Measurements from ENCODE around the gene SPDYE4. TPM values are rescaled to one million over a fixed set of nuclear protein-coding genes. Genes with fewer than 3 reads are reported as not detected.

SPDYE4 gene
- total RNA-seq, 2 experiments from 2014 or later, result not detected

DNA sequence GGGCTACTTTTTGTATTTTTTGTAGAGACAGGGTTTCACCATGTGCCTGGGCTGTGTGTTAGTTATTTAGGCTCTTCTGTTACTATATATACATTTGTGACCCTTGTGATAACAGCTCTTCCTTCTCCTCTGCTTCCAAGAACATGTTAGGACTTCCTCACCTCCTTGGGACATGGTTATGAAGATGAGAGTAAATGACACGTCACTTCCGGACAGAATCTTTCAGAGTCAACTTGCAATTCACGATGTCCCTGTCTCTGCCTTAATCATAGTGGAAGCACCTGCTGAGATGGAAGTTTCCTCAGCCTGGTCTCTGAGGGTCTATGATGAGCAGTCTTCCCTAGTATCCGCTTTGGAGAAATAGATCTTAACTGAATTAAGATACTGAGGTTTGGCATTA, 56.6 kb downstream of the SPDYE4 start:
- Mint-ChIP-seq H3K9me3 (no peaks in the 10 kb centered on the region), H3K36me3 (ENCODE audit: low read depth) (no peaks in the 10 kb centered on the region), H3K27me3 (peaks cover 31% of the 10 kb centered on the region), H3K4me3 (no peak overlapping the region), H3K4me1 (ENCODE audit: low read depth) (no peaks in the 10 kb centered on the region), H3K27ac (no peak overlapping the region)
- Histone ChIP-seq H3K9me3 (ENCODE audit: control insufficient read depth in 1 of 2, insufficient read depth in 1 of 2, low read length in 2 of 2) (peaks cover 0 to 4% of the 10 kb centered on the region in 2 experiments), H3K36me3 (ENCODE audit: insufficient read depth, low read length) (no peaks in the 10 kb centered on the region), H3K4me3 (ENCODE audit: low read length) (no peak overlapping the region), H3K4me1 (ENCODE audit: insufficient read depth, low read length) (peaks cover 3% of the 10 kb centered on the region), H3K27ac (ENCODE audit: low read depth in 1 of 2, low read length in 2 of 2) (no peak overlapping the region), H3K27me3 (ENCODE audit: control insufficient read depth in 1 of 2, insufficient read depth in 2 of 2, low read length in 2 of 2) (peaks cover 2 to 12% of the 10 kb centered on the region in 2 experiments)
- POLR2A ChIA-PET, result no interaction called here
- DNase-seq, result no peak
- TF ChIP-seq, protein P1, sequence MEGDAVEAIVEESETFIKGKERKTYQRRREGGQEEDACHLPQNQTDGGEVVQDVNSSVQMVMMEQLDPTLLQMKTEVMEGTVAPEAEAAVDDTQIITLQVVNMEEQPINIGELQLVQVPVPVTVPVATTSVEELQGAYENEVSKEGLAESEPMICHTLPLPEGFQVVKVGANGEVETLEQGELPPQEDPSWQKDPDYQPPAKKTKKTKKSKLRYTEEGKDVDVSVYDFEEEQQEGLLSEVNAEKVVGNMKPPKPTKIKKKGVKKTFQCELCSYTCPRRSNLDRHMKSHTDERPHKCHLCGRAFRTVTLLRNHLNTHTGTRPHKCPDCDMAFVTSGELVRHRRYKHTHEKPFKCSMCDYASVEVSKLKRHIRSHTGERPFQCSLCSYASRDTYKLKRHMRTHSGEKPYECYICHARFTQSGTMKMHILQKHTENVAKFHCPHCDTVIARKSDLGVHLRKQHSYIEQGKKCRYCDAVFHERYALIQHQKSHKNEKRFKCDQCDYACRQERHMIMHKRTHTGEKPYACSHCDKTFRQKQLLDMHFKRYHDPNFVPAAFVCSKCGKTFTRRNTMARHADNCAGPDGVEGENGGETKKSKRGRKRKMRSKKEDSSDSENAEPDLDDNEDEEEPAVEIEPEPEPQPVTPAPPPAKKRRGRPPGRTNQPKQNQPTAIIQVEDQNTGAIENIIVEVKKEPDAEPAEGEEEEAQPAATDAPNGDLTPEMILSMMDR (IDR thresholded peaks at IDR 0.05), result no peak
- ATAC-seq (ENCODE audit: poor library complexity), result no peak
- CTCF ChIA-PET, result no interaction called here
- intact Hi-C loops (cut with DNase I, micrococcal nuclease), result no loop called here

DNA sequence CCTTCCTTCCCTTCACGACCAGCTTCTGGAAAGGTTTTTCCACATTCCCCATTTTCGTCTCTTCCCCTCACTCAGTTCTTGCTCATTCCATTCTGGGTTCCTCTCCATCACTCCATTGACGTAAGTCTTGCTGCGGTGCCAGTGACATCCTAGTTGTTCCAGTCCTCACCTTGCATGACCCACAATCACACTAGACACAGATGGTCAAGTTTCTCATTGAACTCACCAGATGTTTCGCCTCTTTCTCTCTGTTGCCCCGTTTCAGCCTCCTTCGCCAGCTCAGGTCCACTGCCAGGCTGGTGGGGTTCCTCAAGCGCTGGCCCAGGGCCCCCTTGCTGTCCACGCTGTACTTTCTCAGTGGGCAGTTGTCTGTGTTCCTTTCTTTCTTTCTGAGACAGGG, 57.1 kb downstream of the SPDYE4 start:
- Histone ChIP-seq H3K4me1 (ENCODE audit: insufficient read depth, low read length) (peaks cover 3% of the 10 kb centered on the region), H3K9me3 (ENCODE audit: control insufficient read depth in 1 of 2, insufficient read depth in 1 of 2, low read length in 2 of 2) (peaks cover 0 to 4% of the 10 kb centered on the region in 2 experiments), H3K36me3 (ENCODE audit: insufficient read depth, low read length) (no peaks in the 10 kb centered on the region), H3K4me3 (ENCODE audit: low read length) (no peak overlapping the region), H3K27ac (ENCODE audit: low read depth in 1 of 2, low read length in 2 of 2) (no peak overlapping the region), H3K27me3 (ENCODE audit: control insufficient read depth in 1 of 2, insufficient read depth in 2 of 2, low read length in 2 of 2) (peaks cover 2 to 8% of the 10 kb centered on the region in 2 experiments)
- Mint-ChIP-seq H3K36me3 (ENCODE audit: low read depth) (no peaks in the 10 kb centered on the region), H3K27me3 (peaks cover 36% of the 10 kb centered on the region), H3K27ac (no peak overlapping the region), H3K4me1 (ENCODE audit: low read depth) (no peaks in the 10 kb centered on the region), H3K4me3 (no peak overlapping the region), H3K9me3 (no peaks in the 10 kb centered on the region)
- ATAC-seq (ENCODE audit: poor library complexity), result no peak
- CTCF ChIA-PET, result no interaction called here
- intact Hi-C loops (cut with DNase I, micrococcal nuclease), result no loop called here
- POLR2A ChIA-PET, result no interaction called here
- TF ChIP-seq, protein P1 (IDR thresholded peaks at IDR 0.05), result no peak
- DNase-seq, result no peak

Other genes starting within 250 kb of the SPDYE4 start
- gene MYH10, start 127.8 kb downstream of the SPDYE4 start, total RNA-seq, result 1 to 10 TPM; 1.5 to 1.9 TPM
- not detected for gene CCDC42, start 13.7 kb downstream of the SPDYE4 start, total RNA-seq
- under 1 TPM in 1 of 2 experiments, not detected in 1; 0.22 TPM for gene MFSD6L, start 40.8 kb upstream of the SPDYE4 start, total RNA-seq
- under 1 TPM; 0.50 to 0.60 TPM for gene PIK3R6, start 109.1 kb upstream of the SPDYE4 start, total RNA-seq
- gene PIK3R5, start 207.2 kb upstream of the SPDYE4 start, total RNA-seq, result 100 to 1,000 TPM; 153 to 159 TPM